ENCODE results near the gene TRPV4. TPM values are rescaled to one million over a fixed set of nuclear protein-coding genes. Genes with fewer than 3 reads are reported as not detected.

TRPV4 gene
- total and polyA plus RNA-seq, 10 of the 15 experiments (the other 5 are each of a cell fraction or from before 2014, with no cell fraction given), result not detected

DNA sequence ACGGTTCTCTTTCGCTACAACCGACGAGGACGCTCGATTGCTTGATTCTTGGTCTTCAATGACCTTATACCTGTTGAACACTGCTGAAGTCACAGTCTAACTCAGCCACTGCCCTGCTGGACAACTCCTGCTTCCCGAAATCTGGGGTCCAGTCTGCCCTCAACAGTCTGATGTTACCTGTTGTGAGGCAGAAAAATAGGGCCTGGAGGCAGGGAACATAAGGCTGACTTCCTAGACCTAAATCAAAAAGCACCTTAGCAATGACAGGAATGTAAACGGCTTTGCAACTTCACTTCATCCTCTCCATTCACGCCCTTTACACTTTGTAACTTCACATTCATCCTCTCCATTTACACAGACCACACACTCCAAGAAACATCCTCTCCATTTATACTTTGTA lies 47.7 kb upstream of the TRPV4 start:
- RAD21 ChIA-PET (ENCODE audit: unreplicated experiment), result interaction anchor here (1.0 kb wide), 1 partner anchor 28 kb away, joined by 4 read pairs; no protein-coding TSS in a partner anchor
- BruUV-seq (replicated peaks), result no TSS peak
- WGBS (ENCODE audit: insufficient coverage, insufficient replicate concordance, low lambda C conversion rate, missing lambda C conversion rate), result 14% methylated on average over 9 of the region's 9 CpGs
- TF ChIP-seq, protein P1, sequence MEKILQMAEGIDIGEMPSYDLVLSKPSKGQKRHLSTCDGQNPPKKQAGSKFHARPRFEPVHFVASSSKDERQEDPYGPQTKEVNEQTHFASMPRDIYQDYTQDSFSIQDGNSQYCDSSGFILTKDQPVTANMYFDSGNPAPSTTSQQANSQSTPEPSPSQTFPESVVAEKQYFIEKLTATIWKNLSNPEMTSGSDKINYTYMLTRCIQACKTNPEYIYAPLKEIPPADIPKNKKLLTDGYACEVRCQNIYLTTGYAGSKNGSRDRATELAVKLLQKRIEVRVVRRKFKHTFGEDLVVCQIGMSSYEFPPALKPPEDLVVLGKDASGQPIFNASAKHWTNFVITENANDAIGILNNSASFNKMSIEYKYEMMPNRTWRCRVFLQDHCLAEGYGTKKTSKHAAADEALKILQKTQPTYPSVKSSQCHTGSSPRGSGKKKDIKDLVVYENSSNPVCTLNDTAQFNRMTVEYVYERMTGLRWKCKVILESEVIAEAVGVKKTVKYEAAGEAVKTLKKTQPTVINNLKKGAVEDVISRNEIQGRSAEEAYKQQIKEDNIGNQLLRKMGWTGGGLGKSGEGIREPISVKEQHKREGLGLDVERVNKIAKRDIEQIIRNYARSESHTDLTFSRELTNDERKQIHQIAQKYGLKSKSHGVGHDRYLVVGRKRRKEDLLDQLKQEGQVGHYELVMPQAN (conservative IDR thresholded peaks at IDR 0.05), result no peak
- TF ChIP-seq, protein P2, sequence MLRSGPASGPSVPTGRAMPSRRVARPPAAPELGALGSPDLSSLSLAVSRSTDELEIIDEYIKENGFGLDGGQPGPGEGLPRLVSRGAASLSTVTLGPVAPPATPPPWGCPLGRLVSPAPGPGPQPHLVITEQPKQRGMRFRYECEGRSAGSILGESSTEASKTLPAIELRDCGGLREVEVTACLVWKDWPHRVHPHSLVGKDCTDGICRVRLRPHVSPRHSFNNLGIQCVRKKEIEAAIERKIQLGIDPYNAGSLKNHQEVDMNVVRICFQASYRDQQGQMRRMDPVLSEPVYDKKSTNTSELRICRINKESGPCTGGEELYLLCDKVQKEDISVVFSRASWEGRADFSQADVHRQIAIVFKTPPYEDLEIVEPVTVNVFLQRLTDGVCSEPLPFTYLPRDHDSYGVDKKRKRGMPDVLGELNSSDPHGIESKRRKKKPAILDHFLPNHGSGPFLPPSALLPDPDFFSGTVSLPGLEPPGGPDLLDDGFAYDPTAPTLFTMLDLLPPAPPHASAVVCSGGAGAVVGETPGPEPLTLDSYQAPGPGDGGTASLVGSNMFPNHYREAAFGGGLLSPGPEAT (IDR thresholded peaks at IDR 0.05; ENCODE audit: low read depth), result no peak
- TF ChIP-seq, protein P3, sequence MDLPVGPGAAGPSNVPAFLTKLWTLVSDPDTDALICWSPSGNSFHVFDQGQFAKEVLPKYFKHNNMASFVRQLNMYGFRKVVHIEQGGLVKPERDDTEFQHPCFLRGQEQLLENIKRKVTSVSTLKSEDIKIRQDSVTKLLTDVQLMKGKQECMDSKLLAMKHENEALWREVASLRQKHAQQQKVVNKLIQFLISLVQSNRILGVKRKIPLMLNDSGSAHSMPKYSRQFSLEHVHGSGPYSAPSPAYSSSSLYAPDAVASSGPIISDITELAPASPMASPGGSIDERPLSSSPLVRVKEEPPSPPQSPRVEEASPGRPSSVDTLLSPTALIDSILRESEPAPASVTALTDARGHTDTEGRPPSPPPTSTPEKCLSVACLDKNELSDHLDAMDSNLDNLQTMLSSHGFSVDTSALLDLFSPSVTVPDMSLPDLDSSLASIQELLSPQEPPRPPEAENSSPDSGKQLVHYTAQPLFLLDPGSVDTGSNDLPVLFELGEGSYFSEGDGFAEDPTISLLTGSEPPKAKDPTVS (IDR thresholded peaks at IDR 0.05; ENCODE audit: low read depth, low read length), result no peak
- TF ChIP-seq SMAD1 (IDR thresholded peaks at IDR 0.05; ENCODE audit: low read depth, partially characterized antibody), result no peak
- TF ChIP-seq MYB (IDR thresholded peaks at IDR 0.05; ENCODE audit: borderline replicate concordance, low read depth, low read length), result no peak
- TF ChIP-seq BCL11A (IDR thresholded peaks at IDR 0.05; ENCODE audit: low read depth, low read length), result no peak
- no peak for TF ChIP-seq MXI1 (IDR thresholded peaks at IDR 0.05; ENCODE audit: low read depth, low read length)
- TF ChIP-seq, protein P4, sequence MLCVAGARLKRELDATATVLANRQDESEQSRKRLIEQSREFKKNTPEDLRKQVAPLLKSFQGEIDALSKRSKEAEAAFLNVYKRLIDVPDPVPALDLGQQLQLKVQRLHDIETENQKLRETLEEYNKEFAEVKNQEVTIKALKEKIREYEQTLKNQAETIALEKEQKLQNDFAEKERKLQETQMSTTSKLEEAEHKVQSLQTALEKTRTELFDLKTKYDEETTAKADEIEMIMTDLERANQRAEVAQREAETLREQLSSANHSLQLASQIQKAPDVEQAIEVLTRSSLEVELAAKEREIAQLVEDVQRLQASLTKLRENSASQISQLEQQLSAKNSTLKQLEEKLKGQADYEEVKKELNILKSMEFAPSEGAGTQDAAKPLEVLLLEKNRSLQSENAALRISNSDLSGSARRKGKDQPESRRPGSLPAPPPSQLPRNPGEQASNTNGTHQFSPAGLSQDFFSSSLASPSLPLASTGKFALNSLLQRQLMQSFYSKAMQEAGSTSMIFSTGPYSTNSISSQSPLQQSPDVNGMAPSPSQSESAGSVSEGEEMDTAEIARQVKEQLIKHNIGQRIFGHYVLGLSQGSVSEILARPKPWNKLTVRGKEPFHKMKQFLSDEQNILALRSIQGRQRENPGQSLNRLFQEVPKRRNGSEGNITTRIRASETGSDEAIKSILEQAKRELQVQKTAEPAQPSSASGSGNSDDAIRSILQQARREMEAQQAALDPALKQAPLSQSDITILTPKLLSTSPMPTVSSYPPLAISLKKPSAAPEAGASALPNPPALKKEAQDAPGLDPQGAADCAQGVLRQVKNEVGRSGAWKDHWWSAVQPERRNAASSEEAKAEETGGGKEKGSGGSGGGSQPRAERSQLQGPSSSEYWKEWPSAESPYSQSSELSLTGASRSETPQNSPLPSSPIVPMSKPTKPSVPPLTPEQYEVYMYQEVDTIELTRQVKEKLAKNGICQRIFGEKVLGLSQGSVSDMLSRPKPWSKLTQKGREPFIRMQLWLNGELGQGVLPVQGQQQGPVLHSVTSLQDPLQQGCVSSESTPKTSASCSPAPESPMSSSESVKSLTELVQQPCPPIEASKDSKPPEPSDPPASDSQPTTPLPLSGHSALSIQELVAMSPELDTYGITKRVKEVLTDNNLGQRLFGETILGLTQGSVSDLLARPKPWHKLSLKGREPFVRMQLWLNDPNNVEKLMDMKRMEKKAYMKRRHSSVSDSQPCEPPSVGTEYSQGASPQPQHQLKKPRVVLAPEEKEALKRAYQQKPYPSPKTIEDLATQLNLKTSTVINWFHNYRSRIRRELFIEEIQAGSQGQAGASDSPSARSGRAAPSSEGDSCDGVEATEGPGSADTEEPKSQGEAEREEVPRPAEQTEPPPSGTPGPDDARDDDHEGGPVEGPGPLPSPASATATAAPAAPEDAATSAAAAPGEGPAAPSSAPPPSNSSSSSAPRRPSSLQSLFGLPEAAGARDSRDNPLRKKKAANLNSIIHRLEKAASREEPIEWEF (IDR thresholded peaks at IDR 0.05; ENCODE audit: insufficient replicate concordance, low read depth, low read length), result no peak
- TF ChIP-seq SIN3A (IDR thresholded peaks at IDR 0.05; ENCODE audit: low read depth, low read length), result no peak

More for the DNA sequence above, 47.7 kb upstream of the TRPV4 start:
- Histone ChIP-seq H3K27ac (ENCODE audit: control insufficient read depth, insufficient read depth) (no peak overlapping the region), H3K79me2 (ENCODE audit: control insufficient read depth, insufficient read depth, low read length) (peaks cover 8% of the 10 kb centered on the region), H3K9ac (ENCODE audit: control insufficient read depth, insufficient read depth, low read length) (peak overlapping the region; percentile 55), H3K4me3 (peak overlapping the region; percentile 77), H3K9me3 (replicated peaks; ENCODE audit: control insufficient read depth, insufficient read depth, low read length) (no peaks in the 10 kb centered on the region), H3K36me3 (ENCODE audit: control insufficient read depth in 2 of 2, insufficient read depth in 2 of 2, low read length in 1 of 2) (no peaks in the 10 kb centered on the region), H3K4me1 (ENCODE audit: control insufficient read depth, insufficient read depth, low read length) (peaks cover 19% of the 10 kb centered on the region), H2AFZ (ENCODE audit: control insufficient read depth, low read depth, low read length) (peak overlapping the region; percentile 90), H3K27me3 (replicated peaks in 1 of 2; ENCODE audit: control insufficient read depth in 2 of 2, insufficient read depth in 2 of 2, low read length in 1 of 2) (no peaks in the 10 kb centered on the region), H3K4me2 (ENCODE audit: control insufficient read depth, insufficient read depth) (peak overlapping the region; percentile 98), H4K20me1 (ENCODE audit: control insufficient read depth, insufficient read depth) (0 out of 2 replicates have a peak, but pooled peaks cover 2% of the 10 kb centered on the region)
- ChIA-PET SMC1A (ENCODE audit: uncharacterized antibody, unreplicated experiment) (interaction anchor here (0.9 to 3.3 kb wide), 3 partner anchors 21 to 35 kb away, joined by 3 to 14 read pairs (median 9); no protein-coding TSS in a partner anchor), POLR2A (no interaction called here), CTCF (interaction anchor here (0.6 to 3.1 kb wide), 6 partner anchors 21 to 159 kb away, joined by 3 to 20 read pairs (median 5); no protein-coding TSS in a partner anchor)
- intact Hi-C loops (cut with micrococcal nuclease; ENCODE audit: unreplicated experiment) (loop anchor here (1.0 to 2.0 kb wide), 2 partner anchors 28 to 76 kb away; no protein-coding TSS in a partner anchor), in situ Hi-C loops (cut with MboI) (no loop called here)
- DNase-seq (ENCODE audit: low read depth, low spot score) (no peak), FAIRE-seq (no peak), ATAC-seq (no peak)

Measured in GM12878 (cell line).